Liver (tissue), 9 donors: ENCODE results near the gene MYO15A. TPM values are rescaled to one million over a fixed set of nuclear protein-coding genes. Genes with fewer than 3 reads are reported as not detected.

Experiments used
- DNase-seq: peaks from one replicate; pipeline ENCODE4 v3.0.0-alpha.2; 2017; ENCODE audit warnings: low spot score
- H3K27ac ChIP-seq, 2 donors: one replicate each; pipeline ENCODE4 v1.7.0; 2013; ENCODE audit warnings: inconsistent platforms in 2 of 2, low read length in 2 of 2, control low read depth in 1 of 2, low read depth in 1 of 2, mild to moderate bottlenecking in 1 of 2
- H3K27me3 ChIP-seq, 4 donors: one replicate each; pipeline versions ENCODE4 v1.6.1 to v1.7.0; 2013; ENCODE audit warnings: low read length in 3 of 4, inconsistent platforms in 1 of 4, mild to moderate bottlenecking in 1 of 4, moderate library complexity in 1 of 4; ENCODE audit not compliant: control insufficient read depth in 4 of 4, insufficient read depth in 4 of 4
- H3K36me3 ChIP-seq, 4 donors: one replicate each; pipeline versions ENCODE4 v1.6.1 to v1.7.0; 2013; ENCODE audit warnings: low read length in 3 of 4, mild to moderate bottlenecking in 3 of 4, low read depth in 1 of 4, moderate library complexity in 1 of 4; ENCODE audit not compliant: control insufficient read depth in 4 of 4, insufficient read depth in 3 of 4
- H3K4me1 ChIP-seq, 4 donors: one replicate each; pipeline versions ENCODE4 v1.6.1 to v1.7.0; 2013; ENCODE audit warnings: low read length in 3 of 4, mild to moderate bottlenecking in 3 of 4, moderate library complexity in 1 of 4; ENCODE audit not compliant: control insufficient read depth in 4 of 4, insufficient read depth in 4 of 4
- H3K4me3 ChIP-seq, 3 donors: one replicate each; pipeline versions ENCODE4 v1.6.1 to v1.7.0; 2013; ENCODE audit warnings: low read length in 3 of 3, control low read depth in 1 of 3, low read depth in 1 of 3, mild to moderate bottlenecking in 1 of 3
- H3K9ac ChIP-seq, 2 donors: one replicate each; pipeline ENCODE4 v1.7.0; 2013; ENCODE audit warnings: low read length in 2 of 2, mild to moderate bottlenecking in 2 of 2, moderate library complexity in 2 of 2, control low read depth in 1 of 2, low read depth in 1 of 2
- H3K9me3 ChIP-seq, 4 donors: one replicate each; pipeline versions ENCODE4 v1.6.1 to v1.7.0; 2013; ENCODE audit warnings: low read length in 3 of 4; ENCODE audit not compliant: control insufficient read depth in 4 of 4
- EGR1 ChIP-seq, 2 donors: IDR thresholded peaks; 2 replicates each; pipeline ENCODE4 v1.6.1; 2016 to 2018; ENCODE audit warnings: antibody characterized with exemption in 2 of 2, low read depth in 2 of 2
- FOXA1 ChIP-seq: IDR thresholded peaks from 2 replicates; pipeline ENCODE4 v1.6.1; 2016; ENCODE audit warnings: antibody characterized with exemption
- FOXA2 ChIP-seq: IDR thresholded peaks from 2 replicates; pipeline ENCODE4 v1.6.1; 2016; ENCODE audit warnings: antibody characterized with exemption
- GABPA ChIP-seq, 2 donors: IDR thresholded peaks in 1 of 2; conservative IDR thresholded peaks in 1 of 2; 2 replicates each; pipeline ENCODE4 v1.6.1; 2016; ENCODE audit warnings: antibody characterized with exemption in 2 of 2, mild to moderate bottlenecking in 1 of 2, moderate library complexity in 1 of 2
- HNF4A ChIP-seq, 2 donors: conservative IDR thresholded peaks; 2 replicates each; pipeline ENCODE4 v1.6.1; 2016; ENCODE audit warnings: antibody characterized with exemption in 2 of 2, mild to moderate bottlenecking in 2 of 2
- HNF4G ChIP-seq: IDR thresholded peaks from 2 replicates; pipeline ENCODE4 v1.6.1; 2016; ENCODE audit warnings: antibody characterized with exemption
- JUND ChIP-seq, 2 donors: IDR thresholded peaks; 2 replicates each; pipeline ENCODE4 v1.6.1; 2016; ENCODE audit warnings: antibody characterized with exemption in 2 of 2
- NR2F2 ChIP-seq: IDR thresholded peaks from 2 replicates; pipeline ENCODE4 v1.6.1; 2016; ENCODE audit warnings: antibody characterized with exemption
- RAD21 ChIP-seq, 2 donors: IDR thresholded peaks; 2 replicates each; pipeline ENCODE4 v1.6.1; 2016; ENCODE audit warnings: antibody characterized with exemption in 2 of 2, mild to moderate bottlenecking in 2 of 2
- SP1 ChIP-seq: IDR thresholded peaks from 2 replicates; pipeline ENCODE4 v1.6.1; 2018; ENCODE audit warnings: antibody characterized with exemption, mild to moderate bottlenecking
- TAF1 ChIP-seq: conservative IDR thresholded peaks from 2 replicates; pipeline ENCODE4 v1.6.1; 2016; ENCODE audit warnings: antibody characterized with exemption, mild to moderate bottlenecking
- YY1 ChIP-seq: IDR thresholded peaks from 2 replicates; pipeline ENCODE4 v1.6.1; 2016; ENCODE audit warnings: antibody characterized with exemption, mild to moderate bottlenecking
- WGBS: extraction: QIAGEN DNeasy Blood & Tissue Kit; methylation state at CpG from one replicate; pipeline ENCODE4 v1.1.7; 2013; 5-methylcytosine and 5-hydroxymethylcytosine counted together
- polyA plus RNA-seq, 2 donors: library from polyadenylated mRNA; stranded (reverse) in 1 of 2; unstranded in 1 of 2; fragments of 200-250 nt in 1 of 2; fragments of >200 nt in 1 of 2; fragmentation: Nextera tagmentation in 1 of 2; extraction: Ambion mirVana in 1 of 2; gene quantifications; one replicate each; pipeline versions ENCODE4 v1.2.1 to v1.2.3, GENCODE V29; 2013 to 2015
- total RNA-seq, 2 donors: library from RNA; depleted of rRNA; stranded (reverse); fragments of >200 nt; gene quantifications; one replicate each; pipeline ENCODE4 v1.2.3, GENCODE V29; 2014
- TF ChIP-seq, protein P1 (sequence below): fragments of 150-350 bp; IDR thresholded peaks from 2 replicates; pipeline ENCODE4 v1.5.1; 2017; ENCODE audit warnings: improper control_type of control experiment, low read depth, low read length; ENCODE audit not compliant: missing input control
- TF ChIP-seq, protein P2 (sequence below): IDR thresholded peaks from 2 replicates; pipeline ENCODE4 v1.6.1; 2016; ENCODE audit warnings: antibody characterized with exemption
- TF ChIP-seq, protein P3 (sequence below): IDR thresholded peaks from 2 replicates; pipeline ENCODE4 v1.6.1; 2016; ENCODE audit warnings: antibody characterized with exemption
- TF ChIP-seq, protein P4 (sequence below): IDR thresholded peaks from 2 replicates; pipeline ENCODE4 v1.6.1; 2016; ENCODE audit warnings: antibody characterized with exemption
- donor health status: healthy.
- donor health status: healthy.
- donor health status: healthy.
- donor health status: healthy.
- donor health status: healthy.

MYO15A gene
- total and polyA plus RNA-seq, 4 donors = 0.15 to 2.9 (median 0.97) TPM

DNA sequence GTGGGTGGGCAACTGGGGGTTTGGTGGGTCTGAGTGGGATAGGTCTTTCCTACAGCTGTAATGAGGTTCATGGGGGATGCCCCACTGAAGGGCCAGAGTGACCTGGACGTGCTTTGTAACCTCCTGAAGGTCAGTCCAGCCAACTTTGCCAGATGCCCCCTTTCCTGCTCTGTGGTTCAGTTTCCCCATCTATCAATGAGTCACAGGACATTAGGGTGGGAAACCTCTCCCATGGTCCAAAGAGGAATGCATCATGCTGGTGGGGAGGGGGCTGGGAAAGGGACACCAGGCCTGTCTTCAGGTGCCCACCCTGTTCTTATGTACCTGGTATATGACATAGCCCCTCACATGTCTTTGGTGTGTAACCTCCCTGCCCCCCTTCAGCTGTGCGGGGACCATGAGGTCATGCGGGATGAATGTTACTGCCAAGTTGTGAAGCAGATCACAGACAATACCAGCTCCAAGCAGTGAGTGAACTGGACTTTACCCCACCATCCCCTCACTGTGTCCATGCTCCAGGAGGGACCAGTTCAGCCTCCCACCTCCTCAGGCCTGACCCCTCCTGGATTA is 51.1 kb downstream of the MYO15A start:
- no peak overlapping the region for H3K9ac ChIP-seq
- no peaks in the 10 kb centered on the region for H3K36me3 ChIP-seq
- DNase-seq = no peak
- no peaks in the 10 kb centered on the region for H3K9me3 ChIP-seq
- no peak overlapping the region for H3K27ac ChIP-seq
- H3K27me3 ChIP-seq = no peaks in the 10 kb centered on the region
- H3K4me1 ChIP-seq = peaks cover 0 to 2% (median 0%) of the 10 kb centered on the region in 4 donors
- H3K4me3 ChIP-seq = no peak overlapping the region
- TF ChIP-seq FOXA1 = no peak
- no peak for TF ChIP-seq HNF4A (conservative IDR thresholded peaks at IDR 0.05)
- TF ChIP-seq, protein P1, sequence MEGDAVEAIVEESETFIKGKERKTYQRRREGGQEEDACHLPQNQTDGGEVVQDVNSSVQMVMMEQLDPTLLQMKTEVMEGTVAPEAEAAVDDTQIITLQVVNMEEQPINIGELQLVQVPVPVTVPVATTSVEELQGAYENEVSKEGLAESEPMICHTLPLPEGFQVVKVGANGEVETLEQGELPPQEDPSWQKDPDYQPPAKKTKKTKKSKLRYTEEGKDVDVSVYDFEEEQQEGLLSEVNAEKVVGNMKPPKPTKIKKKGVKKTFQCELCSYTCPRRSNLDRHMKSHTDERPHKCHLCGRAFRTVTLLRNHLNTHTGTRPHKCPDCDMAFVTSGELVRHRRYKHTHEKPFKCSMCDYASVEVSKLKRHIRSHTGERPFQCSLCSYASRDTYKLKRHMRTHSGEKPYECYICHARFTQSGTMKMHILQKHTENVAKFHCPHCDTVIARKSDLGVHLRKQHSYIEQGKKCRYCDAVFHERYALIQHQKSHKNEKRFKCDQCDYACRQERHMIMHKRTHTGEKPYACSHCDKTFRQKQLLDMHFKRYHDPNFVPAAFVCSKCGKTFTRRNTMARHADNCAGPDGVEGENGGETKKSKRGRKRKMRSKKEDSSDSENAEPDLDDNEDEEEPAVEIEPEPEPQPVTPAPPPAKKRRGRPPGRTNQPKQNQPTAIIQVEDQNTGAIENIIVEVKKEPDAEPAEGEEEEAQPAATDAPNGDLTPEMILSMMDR = no peak
- TF ChIP-seq TAF1 = no peak
- TF ChIP-seq JUND (IDR thresholded peaks at IDR 0.05) = no peak
- no peak for TF ChIP-seq FOXA2
- TF ChIP-seq, protein P2, sequence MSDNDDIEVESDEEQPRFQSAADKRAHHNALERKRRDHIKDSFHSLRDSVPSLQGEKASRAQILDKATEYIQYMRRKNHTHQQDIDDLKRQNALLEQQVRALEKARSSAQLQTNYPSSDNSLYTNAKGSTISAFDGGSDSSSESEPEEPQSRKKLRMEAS = no peak
- TF ChIP-seq EGR1 (IDR thresholded peaks at IDR 0.05; ENCODE audit: low read depth in 2 of 2) = no peak
- WGBS = 86% methylated on average over 3 of the region's 3 CpGs

DNA sequence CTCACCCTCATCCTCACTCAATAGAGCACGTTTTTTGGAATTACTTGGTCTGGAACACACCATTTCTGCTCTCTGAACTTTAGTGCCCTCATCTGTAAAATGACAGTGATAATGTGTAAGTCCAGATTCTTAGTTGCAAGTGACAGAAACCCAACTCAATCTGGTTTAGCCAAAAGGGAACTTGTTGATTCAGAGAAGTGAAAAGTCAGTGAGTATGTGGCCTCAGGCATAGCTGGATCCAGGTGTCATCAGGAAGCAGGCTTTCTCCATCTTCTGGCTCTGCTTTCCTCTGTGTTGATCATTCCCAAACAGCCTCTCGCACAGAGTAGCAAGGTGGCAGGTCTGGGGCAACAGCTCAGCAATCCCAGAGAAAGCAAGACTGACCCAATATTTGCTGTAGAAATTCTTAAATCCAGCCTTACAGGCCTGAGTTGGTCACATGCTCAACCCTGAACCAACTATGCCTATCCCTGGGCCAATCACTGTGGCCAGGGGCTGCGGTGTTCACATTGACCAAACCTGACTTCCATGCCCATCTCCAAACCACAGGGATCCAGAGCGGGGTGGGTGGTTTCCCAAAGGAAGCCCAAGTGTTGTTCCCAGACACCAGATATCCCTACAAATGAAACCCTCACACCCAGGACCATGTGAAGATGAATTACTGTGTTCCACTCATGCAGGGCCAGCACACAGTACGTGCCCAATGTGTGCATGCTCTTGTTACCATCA is 51.7 kb downstream of the MYO15A start:
- Histone ChIP-seq H3K9me3 (no peaks in the 10 kb centered on the region), H3K27ac (no peak overlapping the region), H3K36me3 (no peaks in the 10 kb centered on the region), H3K4me1 (peaks cover 0 to 2% (median 0%) of the 10 kb centered on the region in 4 donors), H3K27me3 (no peaks in the 10 kb centered on the region), H3K9ac (no peak overlapping the region), H3K4me3 (no peak overlapping the region)
- DNase-seq = no peak
- TF ChIP-seq YY1 = no peak
- WGBS = 93% methylated on average over 5 of the region's 5 CpGs

DNA sequence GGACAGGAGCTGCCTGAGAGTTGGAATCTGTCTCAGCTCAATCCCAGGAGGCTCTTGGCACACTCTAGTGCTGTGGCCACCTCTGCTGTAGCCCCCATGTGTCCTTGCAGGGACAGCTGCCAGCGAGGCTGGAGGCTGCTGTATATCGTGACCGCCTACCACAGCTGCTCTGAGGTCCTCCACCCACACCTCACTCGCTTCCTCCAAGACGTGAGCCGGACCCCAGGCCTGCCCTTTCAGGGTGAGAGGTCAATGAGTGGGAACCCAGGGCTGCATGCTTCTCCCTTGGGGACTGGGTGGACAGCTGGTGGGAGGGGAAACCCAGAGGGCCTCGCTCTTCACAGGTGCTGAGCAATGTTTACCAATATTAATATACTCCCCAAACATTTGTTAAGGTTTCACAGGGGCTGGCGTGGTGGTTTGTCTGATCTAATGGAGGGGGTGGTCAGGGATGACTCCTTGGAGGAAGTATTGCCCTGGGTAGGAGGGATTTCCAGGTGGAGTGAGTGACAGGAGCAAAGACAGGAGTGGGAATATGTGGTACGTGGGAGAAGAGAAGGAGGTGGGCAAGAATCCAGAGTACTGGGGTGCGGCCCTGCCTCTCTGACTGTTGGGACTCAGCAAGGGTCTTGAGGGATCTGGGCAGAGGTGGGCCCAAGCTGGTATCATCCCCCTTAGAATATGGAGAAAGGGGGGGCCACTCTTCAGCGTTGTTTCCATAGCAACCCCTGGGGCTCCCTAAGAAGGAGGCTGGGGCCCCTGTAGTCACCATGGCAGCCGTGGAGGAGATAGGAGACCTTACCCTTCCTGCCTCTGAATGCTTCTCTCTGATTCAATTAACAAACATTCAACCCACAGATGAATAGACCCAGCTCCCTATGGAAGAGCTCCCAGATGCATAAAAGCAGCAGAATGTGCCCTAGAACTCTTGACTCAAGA is 52.9 kb downstream of the MYO15A start:
- no peak for DNase-seq
- Histone ChIP-seq H3K9ac (no peak overlapping the region), H3K36me3 (no peaks in the 10 kb centered on the region), H3K27me3 (no peaks in the 10 kb centered on the region), H3K27ac (no peak overlapping the region), H3K4me3 (no peak overlapping the region), H3K9me3 (no peaks in the 10 kb centered on the region), H3K4me1 (peaks cover 0 to 2% (median under 1%) of the 10 kb centered on the region in 4 donors)
- WGBS = 88% methylated on average over 12 of the region's 12 CpGs
- TF ChIP-seq HNF4G (no peak), NR2F2 (no peak), JUND (IDR thresholded peaks at IDR 0.05) (no peak), SP1 (no peak), TAF1 (no peak), YY1 (no peak), FOXA1 (no peak), GABPA (IDR thresholded peaks at IDR 0.05 in 1 of 2, conservative IDR thresholded peaks at IDR 0.05 in 1 of 2) (no peak), RAD21 (IDR thresholded peaks at IDR 0.05) (no peak), EGR1 (IDR thresholded peaks at IDR 0.05; ENCODE audit: low read depth in 2 of 2) (no peak)
- TF ChIP-seq, protein P2 = no peak
- TF ChIP-seq, protein P3, sequence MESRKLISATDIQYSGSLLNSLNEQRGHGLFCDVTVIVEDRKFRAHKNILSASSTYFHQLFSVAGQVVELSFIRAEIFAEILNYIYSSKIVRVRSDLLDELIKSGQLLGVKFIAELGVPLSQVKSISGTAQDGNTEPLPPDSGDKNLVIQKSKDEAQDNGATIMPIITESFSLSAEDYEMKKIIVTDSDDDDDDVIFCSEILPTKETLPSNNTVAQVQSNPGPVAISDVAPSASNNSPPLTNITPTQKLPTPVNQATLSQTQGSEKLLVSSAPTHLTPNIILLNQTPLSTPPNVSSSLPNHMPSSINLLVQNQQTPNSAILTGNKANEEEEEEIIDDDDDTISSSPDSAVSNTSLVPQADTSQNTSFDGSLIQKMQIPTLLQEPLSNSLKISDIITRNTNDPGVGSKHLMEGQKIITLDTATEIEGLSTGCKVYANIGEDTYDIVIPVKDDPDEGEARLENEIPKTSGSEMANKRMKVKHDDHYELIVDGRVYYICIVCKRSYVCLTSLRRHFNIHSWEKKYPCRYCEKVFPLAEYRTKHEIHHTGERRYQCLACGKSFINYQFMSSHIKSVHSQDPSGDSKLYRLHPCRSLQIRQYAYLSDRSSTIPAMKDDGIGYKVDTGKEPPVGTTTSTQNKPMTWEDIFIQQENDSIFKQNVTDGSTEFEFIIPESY = no peak
- TF ChIP-seq, protein P4, sequence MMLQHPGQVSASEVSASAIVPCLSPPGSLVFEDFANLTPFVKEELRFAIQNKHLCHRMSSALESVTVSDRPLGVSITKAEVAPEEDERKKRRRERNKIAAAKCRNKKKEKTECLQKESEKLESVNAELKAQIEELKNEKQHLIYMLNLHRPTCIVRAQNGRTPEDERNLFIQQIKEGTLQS = no peak
